Measurements from ENCODE around the gene SPATA33. TPM values are rescaled to one million over a fixed set of nuclear protein-coding genes. Genes with fewer than 3 reads are reported as not detected.

Gene SPATA33
- total RNA-seq, 1 donor from 2014 or later = 42.6 TPM

GRCh38 chr16:89621698-89622409 is 35.8 kb upstream of the SPATA33 start:
- DNase-seq (ENCODE audit: low read depth, low spot score) = no peak
- Mint-ChIP-seq H3K4me1 (peaks cover 28% of the 10 kb centered on the region), H3K4me3 (no peak overlapping the region), H3K9me3 (no peaks in the 10 kb centered on the region), H3K36me3 (ENCODE audit: low read depth) (no peaks in the 10 kb centered on the region), H3K27ac (ENCODE audit: unreplicated experiment) (no peak overlapping the region), H3K27me3 (ENCODE audit: low read depth) (peaks cover 9% of the 10 kb centered on the region)
- TF ChIP-seq, protein P1, sequence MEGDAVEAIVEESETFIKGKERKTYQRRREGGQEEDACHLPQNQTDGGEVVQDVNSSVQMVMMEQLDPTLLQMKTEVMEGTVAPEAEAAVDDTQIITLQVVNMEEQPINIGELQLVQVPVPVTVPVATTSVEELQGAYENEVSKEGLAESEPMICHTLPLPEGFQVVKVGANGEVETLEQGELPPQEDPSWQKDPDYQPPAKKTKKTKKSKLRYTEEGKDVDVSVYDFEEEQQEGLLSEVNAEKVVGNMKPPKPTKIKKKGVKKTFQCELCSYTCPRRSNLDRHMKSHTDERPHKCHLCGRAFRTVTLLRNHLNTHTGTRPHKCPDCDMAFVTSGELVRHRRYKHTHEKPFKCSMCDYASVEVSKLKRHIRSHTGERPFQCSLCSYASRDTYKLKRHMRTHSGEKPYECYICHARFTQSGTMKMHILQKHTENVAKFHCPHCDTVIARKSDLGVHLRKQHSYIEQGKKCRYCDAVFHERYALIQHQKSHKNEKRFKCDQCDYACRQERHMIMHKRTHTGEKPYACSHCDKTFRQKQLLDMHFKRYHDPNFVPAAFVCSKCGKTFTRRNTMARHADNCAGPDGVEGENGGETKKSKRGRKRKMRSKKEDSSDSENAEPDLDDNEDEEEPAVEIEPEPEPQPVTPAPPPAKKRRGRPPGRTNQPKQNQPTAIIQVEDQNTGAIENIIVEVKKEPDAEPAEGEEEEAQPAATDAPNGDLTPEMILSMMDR (conservative IDR thresholded peaks at IDR 0.05) = no peak

DNA sequence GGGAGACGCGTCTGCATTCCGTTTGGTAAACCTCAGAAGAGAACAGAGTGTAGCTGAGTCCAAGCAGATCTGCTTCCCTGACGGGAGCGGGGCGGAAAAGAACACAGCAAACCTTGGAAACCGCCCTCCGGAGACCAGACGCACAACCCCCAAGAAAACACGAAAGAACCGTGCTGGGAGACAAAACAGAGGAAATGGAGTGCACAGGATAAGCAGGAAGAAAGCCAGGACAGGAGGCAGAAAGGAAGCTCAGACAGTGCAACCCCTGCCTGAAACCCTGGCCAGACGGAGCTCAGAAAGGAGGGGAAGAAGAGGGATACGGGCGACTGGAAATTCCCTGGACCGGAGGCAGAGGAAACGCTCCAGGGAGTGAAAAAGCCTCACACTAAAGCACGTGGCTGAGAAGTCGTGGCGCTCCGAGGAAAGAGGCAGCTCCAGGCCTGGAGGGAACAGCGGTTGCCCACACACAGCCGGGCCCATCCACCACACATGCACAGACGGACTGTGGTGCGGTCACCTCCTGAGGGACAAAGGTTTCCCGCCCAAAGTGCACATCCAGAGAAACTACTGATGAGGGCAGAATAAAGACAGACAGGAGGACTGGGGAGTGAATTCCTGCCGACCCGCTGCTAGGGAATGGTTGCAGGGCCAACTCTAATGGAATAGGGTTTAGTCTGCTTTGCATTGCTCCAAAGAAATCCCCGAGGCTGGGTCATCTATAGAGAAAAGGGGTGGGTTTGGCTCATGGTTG is 34.0 kb upstream of the SPATA33 start:
- DNase-seq (ENCODE audit: low read depth, low spot score) = no peak
- no peak overlapping the region for H3K4me3 Mint-ChIP-seq
- H3K27me3 Mint-ChIP-seq (ENCODE audit: low read depth) = peaks cover 9% of the 10 kb centered on the region
- peaks cover 28% of the 10 kb centered on the region for H3K4me1 Mint-ChIP-seq
- TF ChIP-seq, protein P1 (conservative IDR thresholded peaks at IDR 0.05) = no peak
- no peaks in the 10 kb centered on the region for H3K9me3 Mint-ChIP-seq
- H3K36me3 Mint-ChIP-seq (ENCODE audit: low read depth) = no peaks in the 10 kb centered on the region
- H3K27ac Mint-ChIP-seq (ENCODE audit: unreplicated experiment) = peak overlapping the region; percentile 89

DNA sequence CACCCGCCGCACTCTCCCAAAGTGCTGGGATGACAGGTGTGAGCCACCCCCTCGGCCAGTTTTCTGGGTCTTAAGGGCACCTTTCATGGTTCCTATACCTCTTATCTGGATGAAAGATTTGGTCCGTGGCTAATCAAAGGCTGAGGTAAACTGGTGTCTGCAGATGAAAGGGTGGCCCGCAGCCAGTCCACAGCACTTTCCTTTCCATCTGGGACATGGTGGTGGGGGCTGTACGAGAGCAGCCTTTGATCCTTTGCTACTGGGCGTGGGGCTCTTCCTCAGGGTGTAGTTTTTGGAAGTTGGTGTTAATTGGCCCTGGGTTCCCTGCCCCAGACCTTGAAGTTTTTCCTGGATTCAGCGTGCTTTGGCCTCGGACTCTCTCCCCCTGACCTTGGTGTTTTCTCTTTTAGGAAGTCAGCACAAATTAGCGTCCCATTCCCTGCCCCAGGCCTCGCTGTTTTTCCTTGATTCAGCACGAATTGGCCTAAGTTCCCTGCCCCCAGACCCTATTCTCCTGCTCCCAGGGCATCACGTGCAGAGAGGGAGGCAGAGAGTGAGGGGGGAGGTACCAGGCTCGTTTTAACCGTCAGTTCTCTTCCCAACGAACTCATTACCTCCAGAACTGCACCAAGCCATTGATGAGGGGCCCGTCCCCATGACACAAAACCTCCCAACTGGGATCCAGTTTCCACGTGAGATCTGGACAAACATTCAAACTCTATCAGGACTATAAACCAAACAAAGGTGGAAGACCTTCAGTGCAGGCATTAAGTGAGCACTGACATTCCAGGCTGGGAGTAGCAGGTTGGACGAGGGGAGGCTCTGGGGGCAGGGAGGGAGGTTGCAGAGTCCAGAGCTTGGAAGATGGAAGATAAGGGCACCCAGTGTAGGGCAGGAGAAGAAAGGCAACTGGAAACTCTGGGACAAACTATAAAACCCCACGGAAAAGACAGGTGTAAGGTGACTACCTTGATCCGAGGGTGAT is 32.6 kb upstream of the SPATA33 start:
- Mint-ChIP-seq H3K36me3 (ENCODE audit: low read depth) (no peaks in the 10 kb centered on the region), H3K27me3 (ENCODE audit: low read depth) (peaks cover 9% of the 10 kb centered on the region), H3K27ac (ENCODE audit: unreplicated experiment) (no peak overlapping the region), H3K9me3 (no peaks in the 10 kb centered on the region), H3K4me1 (peaks cover 28% of the 10 kb centered on the region), H3K4me3 (no peak overlapping the region)
- no peak for DNase-seq (ENCODE audit: low read depth, low spot score)
- TF ChIP-seq, protein P1 (conservative IDR thresholded peaks at IDR 0.05) = no peak

GRCh38 chr16:89629827-89630610 is 27.6 kb upstream of the SPATA33 start:
- no peaks in the 10 kb centered on the region for H3K36me3 Mint-ChIP-seq (ENCODE audit: low read depth)
- no peak overlapping the region for H3K27ac Mint-ChIP-seq (ENCODE audit: unreplicated experiment)
- DNase-seq (ENCODE audit: low read depth, low spot score) = no peak
- H3K4me1 Mint-ChIP-seq = peaks cover 3% of the 10 kb centered on the region
- TF ChIP-seq, protein P1 (conservative IDR thresholded peaks at IDR 0.05) = no peak
- no peaks in the 10 kb centered on the region for H3K9me3 Mint-ChIP-seq
- no peak overlapping the region for H3K4me3 Mint-ChIP-seq
- peaks cover 22% of the 10 kb centered on the region for H3K27me3 Mint-ChIP-seq (ENCODE audit: low read depth)
